Esophagus muscularis mucosa (tissue), 2 donors: Measurements from ENCODE around the gene NIBAN1.

ENCODE experiments used
- EP300 ChIP-seq: sonication (generic); formaldehyde crosslinking; IDR thresholded peaks from one replicate; pipeline ENCODE4 v1.6.1; 2017; ENCODE audit warnings: antibody characterized with exemption
- POLR2A ChIP-seq: fragments of 450-650 bp; IDR thresholded peaks from one replicate; pipeline ENCODE4 v1.6.1; 2017; ENCODE audit warnings: antibody characterized with exemption, moderate library complexity, mild to moderate bottlenecking, low read depth

GRCh38 chr1:184941735-184942134 lies 32.6 kb downstream of the NIBAN1 start:
- TF ChIP-seq POLR2A (no peak), EP300 (no peak)
